Stomach (tissue), 9 donors: ENCODE results near the gene GLT8D2. TPM values are rescaled to one million over a fixed set of nuclear protein-coding genes. Genes with fewer than 3 reads are reported as not detected.
"Not testable (repeated sequence)": the region's sequence is repeated elsewhere in the genome, so short reads cannot be mapped to it uniquely, and the experiment has no call there.

Experiments
- DNase-seq, 2 donors: peaks; one replicate each; pipeline versions ENCODE4 v3.0.0 to v3.0.0-alpha.2; 2013 to 2019
- H3K27ac ChIP-seq, 5 donors: fragments of 200-600 bp in 4 of 5; sonication (generic) in 4 of 5; one replicate each; pipeline ENCODE4 v1.5.1; 2013 to 2019; ENCODE audit warnings: mild to moderate bottlenecking in 1 of 5, moderate library complexity in 1 of 5
- H3K27me3 ChIP-seq, 3 donors: fragments of 200-600 bp; sonication (generic); one replicate each; pipeline ENCODE4 v1.5.1; 2017 to 2019; ENCODE audit warnings: mixed run types in 1 of 3
- H3K36me3 ChIP-seq, 4 donors: fragments of 200-600 bp; sonication (generic); 1 replicate in 3 of 4; 2 replicates in 1 of 4; pipeline ENCODE4 v1.5.1; 2016 to 2019
- H3K4me1 ChIP-seq, 4 donors: fragments of 200-600 bp; sonication (generic); one replicate each; pipeline ENCODE4 v1.5.1; 2016 to 2019
- H3K4me3 ChIP-seq, 4 donors: fragments of 200-600 bp; sonication (generic) in 3 of 4; one replicate each; pipeline ENCODE4 v1.5.1; 2016 to 2019; ENCODE audit warnings: mild to moderate bottlenecking in 1 of 4
- H3K9me3 ChIP-seq, 4 donors: fragments of 200-600 bp; sonication (generic); one replicate each; pipeline ENCODE4 v1.5.1; 2016 to 2019
- EP300 ChIP-seq: sonication (generic); formaldehyde crosslinking; IDR thresholded peaks from one replicate; pipeline ENCODE4 v1.6.1; 2017; ENCODE audit warnings: antibody characterized with exemption
- POLR2A ChIP-seq, 4 donors: fragments of 450-650 bp; IDR thresholded peaks; one replicate each; pipeline ENCODE4 v1.6.1; 2016; ENCODE audit warnings: antibody characterized with exemption in 4 of 4, control low read depth in 2 of 4, mild to moderate bottlenecking in 1 of 4, moderate library complexity in 1 of 4
- POLR2AphosphoS5 ChIP-seq, 3 donors: sonication (generic); formaldehyde crosslinking; IDR thresholded peaks; one replicate each; pipeline ENCODE4 v1.6.1; 2016; ENCODE audit warnings: antibody characterized with exemption in 3 of 3
- WGBS, 5 donors: extraction: QIAGEN DNeasy Blood & Tissue Kit in 3 of 5; methylation state at CpG; one replicate each; pipeline versions ENCODE4 v1.1.5 to v1.1.7; 2013 to 2018; 5-methylcytosine and 5-hydroxymethylcytosine counted together
- intact Hi-C: fragments of 100-400 bp; cut with DNase I; formaldehyde crosslinking; loops from one replicate; pipeline ENCODE4 v1.15.1; 2023; ENCODE audit warnings: low total_unique reads
- polyA plus RNA-seq, 3 donors: library from polyadenylated mRNA; stranded (reverse); fragments of 200-250 nt; gene quantifications; one replicate each; pipeline ENCODE4 v1.2.3, GENCODE V29; 2013
- total RNA-seq, 5 donors: library from RNA; depleted of rRNA; stranded (reverse); fragments of >200 nt; gene quantifications; one replicate each; pipeline versions ENCODE4 v1.1.0 to v1.2.3, GENCODE V29; 2014 to 2016
- TF ChIP-seq, protein P1 (sequence below), 7 experiments: fragments of 450-650 bp in 4 of 7; fragments of 200-600 bp in 3 of 7; sonication (generic) in 3 of 7; IDR thresholded peaks; one replicate each; pipeline ENCODE4 v1.5.1; 2016 to 2019; ENCODE audit warnings: antibody characterized with exemption in 7 of 7, control low read depth in 2 of 7, mild to moderate bottlenecking in 1 of 7
- donor health status: healthy with polysubstance abuse.
- donor health status: Bipolar disorder and iron deficiency.
- donor health status: healthy.

The GLT8D2 gene
- total and polyA plus RNA-seq, 8 donors: 3.0 to 27.5 (median 7.5) TPM

DNA sequence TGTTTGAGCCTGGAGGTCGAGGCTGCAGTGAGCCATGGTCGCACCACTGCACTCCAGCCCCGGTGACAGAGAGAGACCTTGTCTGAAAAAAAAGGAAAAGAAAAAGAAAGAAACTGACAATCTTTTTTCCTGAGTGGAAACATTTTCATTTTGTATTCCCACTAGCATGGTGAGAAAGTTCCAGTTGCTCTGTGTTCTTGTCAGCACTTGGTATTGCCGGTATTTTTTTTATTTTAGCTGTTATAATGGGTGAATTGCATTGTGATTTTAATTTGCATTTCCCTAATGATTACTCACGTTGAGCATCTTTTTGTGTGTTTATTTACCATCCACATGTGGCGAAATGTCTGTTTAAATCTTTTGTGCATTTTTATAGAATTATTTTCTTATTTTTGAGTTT, 25.6 kb downstream of the GLT8D2 start:
- TF ChIP-seq POLR2A (IDR thresholded peaks at IDR 0.05) (no peak), EP300 (no peak), POLR2AphosphoS5 (IDR thresholded peaks at IDR 0.05) (no peak)
- TF ChIP-seq, protein P1, sequence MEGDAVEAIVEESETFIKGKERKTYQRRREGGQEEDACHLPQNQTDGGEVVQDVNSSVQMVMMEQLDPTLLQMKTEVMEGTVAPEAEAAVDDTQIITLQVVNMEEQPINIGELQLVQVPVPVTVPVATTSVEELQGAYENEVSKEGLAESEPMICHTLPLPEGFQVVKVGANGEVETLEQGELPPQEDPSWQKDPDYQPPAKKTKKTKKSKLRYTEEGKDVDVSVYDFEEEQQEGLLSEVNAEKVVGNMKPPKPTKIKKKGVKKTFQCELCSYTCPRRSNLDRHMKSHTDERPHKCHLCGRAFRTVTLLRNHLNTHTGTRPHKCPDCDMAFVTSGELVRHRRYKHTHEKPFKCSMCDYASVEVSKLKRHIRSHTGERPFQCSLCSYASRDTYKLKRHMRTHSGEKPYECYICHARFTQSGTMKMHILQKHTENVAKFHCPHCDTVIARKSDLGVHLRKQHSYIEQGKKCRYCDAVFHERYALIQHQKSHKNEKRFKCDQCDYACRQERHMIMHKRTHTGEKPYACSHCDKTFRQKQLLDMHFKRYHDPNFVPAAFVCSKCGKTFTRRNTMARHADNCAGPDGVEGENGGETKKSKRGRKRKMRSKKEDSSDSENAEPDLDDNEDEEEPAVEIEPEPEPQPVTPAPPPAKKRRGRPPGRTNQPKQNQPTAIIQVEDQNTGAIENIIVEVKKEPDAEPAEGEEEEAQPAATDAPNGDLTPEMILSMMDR (IDR thresholded peaks at IDR 0.05): no peak
- peaks cover 0 to 7% (median 0%) of the 10 kb centered on the region in 4 donors for H3K36me3 ChIP-seq

GRCh38 chr12:104023710-104024109, 26.3 kb downstream of the GLT8D2 start:
- intact Hi-C loops: no loop called here
- Histone ChIP-seq H3K27ac (no peak overlapping the region), H3K36me3 (peaks cover 0 to 7% (median 0%) of the 10 kb centered on the region in 4 donors), H3K27me3 (no peaks in the 10 kb centered on the region), H3K4me1 (no peaks in the 10 kb centered on the region), H3K9me3 (peaks cover 0 to 11% (median 6%) of the 10 kb centered on the region in 4 donors), H3K4me3 (no peak overlapping the region)
- TF ChIP-seq POLR2A (IDR thresholded peaks at IDR 0.05): no peak
- WGBS, 5 donors: 50 to 90% (median 76%) methylated on average over 2 of the region's 2 CpGs
- DNase-seq: no peak

More for the DNA sequence above, 25.6 kb downstream of the GLT8D2 start:
- intact Hi-C loops: no loop called here
- no peak for DNase-seq
- no peaks in the 10 kb centered on the region for H3K27me3 ChIP-seq
- no peak overlapping the region for H3K4me3 ChIP-seq
- 85 to 94% (median 91%) methylated on average over 6 of the region's 6 CpGs for WGBS, 5 donors
- H3K4me1 ChIP-seq: no peaks in the 10 kb centered on the region
- peaks cover 0 to 11% (median 6%) of the 10 kb centered on the region in 4 donors for H3K9me3 ChIP-seq
- H3K27ac ChIP-seq: no peak overlapping the region

DNA sequence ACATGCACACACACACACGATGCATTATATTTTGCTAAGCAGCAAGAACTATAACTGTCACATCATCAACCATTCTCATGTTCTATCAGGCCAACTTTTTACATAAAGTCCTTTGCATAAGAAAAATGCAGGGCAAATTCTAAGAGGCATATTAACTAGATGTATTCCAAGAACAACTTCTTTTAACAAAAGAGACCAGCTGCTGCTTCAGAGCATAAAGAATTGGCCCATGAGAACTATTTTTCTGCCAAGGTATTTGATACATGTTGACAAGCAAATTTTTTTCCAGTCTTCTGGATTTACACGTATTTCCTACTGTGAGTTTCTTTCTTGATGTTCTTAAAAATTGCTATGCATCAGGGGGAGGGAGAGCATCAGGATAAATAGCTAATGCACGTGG, 27.2 kb downstream of the GLT8D2 start:
- WGBS, 5 donors: 56 to 73% (median 65%) methylated on average over 3 of the region's 3 CpGs
- no peak for TF ChIP-seq POLR2AphosphoS5 (IDR thresholded peaks at IDR 0.05)
- TF ChIP-seq, protein P1 (IDR thresholded peaks at IDR 0.05): no peak
- TF ChIP-seq POLR2A (IDR thresholded peaks at IDR 0.05): no peak
- TF ChIP-seq EP300: no peak
- H3K9me3 ChIP-seq: peaks cover 0 to 11% (median 6%) of the 10 kb centered on the region in 4 donors
- H3K27ac ChIP-seq: no peak overlapping the region
- intact Hi-C loops: no loop called here
- H3K27me3 ChIP-seq: no peaks in the 10 kb centered on the region
- peak in 1 of 2 donors; percentile 20 for DNase-seq
- H3K36me3 ChIP-seq: peaks cover 0 to 7% (median 0%) of the 10 kb centered on the region in 4 donors
- no peaks in the 10 kb centered on the region for H3K4me1 ChIP-seq
- H3K4me3 ChIP-seq: no peak overlapping the region

DNA sequence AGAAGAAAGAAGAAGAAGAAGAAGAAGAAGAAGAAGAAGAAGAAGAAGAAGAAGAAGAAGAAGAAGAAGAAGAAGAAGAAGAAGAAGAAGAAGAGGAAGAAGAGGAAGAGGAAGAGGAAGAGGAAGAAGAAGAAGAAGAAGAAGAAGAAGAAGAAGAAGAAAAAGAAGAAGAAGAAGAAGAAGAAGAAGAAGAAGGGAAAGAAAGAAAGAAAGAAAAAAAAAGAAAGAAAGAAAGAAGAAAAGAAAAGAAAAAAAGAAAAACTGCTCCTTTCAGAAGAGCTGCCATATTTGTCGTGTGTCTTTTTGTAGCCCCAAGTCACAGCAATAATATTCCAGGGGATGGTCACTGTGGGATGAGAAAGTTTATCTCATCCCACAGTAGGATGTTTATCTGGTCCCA, 28.1 kb downstream of the GLT8D2 start:
- 75 to 83% (median 80%) methylated on average over 1 of the region's 1 CpG for WGBS, 5 donors

GRCh38 chr12:104012331-104012730, 37.7 kb downstream of the GLT8D2 start:
- TF ChIP-seq POLR2A (IDR thresholded peaks at IDR 0.05) (no peak), EP300 (no peak), POLR2AphosphoS5 (IDR thresholded peaks at IDR 0.05) (no peak)
- TF ChIP-seq, protein P1 (IDR thresholded peaks at IDR 0.05): no peak
- Histone ChIP-seq H3K27ac (no peak overlapping the region), H3K4me3 (no peak overlapping the region), H3K27me3 (no peaks in the 10 kb centered on the region), H3K9me3 (no peaks in the 10 kb centered on the region), H3K36me3 (peaks cover 0 to 17% (median 6%) of the 10 kb centered on the region in 4 donors), H3K4me1 (no peaks in the 10 kb centered on the region)
- DNase-seq: no peak
- intact Hi-C loops: no loop called here
- WGBS, 5 donors: 72 to 74% (median 72%) methylated on average over 4 of the region's 4 CpGs

More for the DNA sequence above, 28.1 kb downstream of the GLT8D2 start:
- peaks cover 0 to 11% (median 6%) of the 10 kb centered on the region in 4 donors for H3K9me3 ChIP-seq
- H3K4me1 ChIP-seq, DNase-seq, intact Hi-C loops, H3K4me3 ChIP-seq, H3K36me3 ChIP-seq, H3K27me3 ChIP-seq, H3K27ac ChIP-seq: not testable (repeated sequence)
